Measurements from ENCODE around the gene RCOR3.
"Not testable (repeated sequence)": the region's sequence is repeated elsewhere in the genome, so short reads cannot be mapped to it uniquely, and the experiment has no call there.

DNA sequence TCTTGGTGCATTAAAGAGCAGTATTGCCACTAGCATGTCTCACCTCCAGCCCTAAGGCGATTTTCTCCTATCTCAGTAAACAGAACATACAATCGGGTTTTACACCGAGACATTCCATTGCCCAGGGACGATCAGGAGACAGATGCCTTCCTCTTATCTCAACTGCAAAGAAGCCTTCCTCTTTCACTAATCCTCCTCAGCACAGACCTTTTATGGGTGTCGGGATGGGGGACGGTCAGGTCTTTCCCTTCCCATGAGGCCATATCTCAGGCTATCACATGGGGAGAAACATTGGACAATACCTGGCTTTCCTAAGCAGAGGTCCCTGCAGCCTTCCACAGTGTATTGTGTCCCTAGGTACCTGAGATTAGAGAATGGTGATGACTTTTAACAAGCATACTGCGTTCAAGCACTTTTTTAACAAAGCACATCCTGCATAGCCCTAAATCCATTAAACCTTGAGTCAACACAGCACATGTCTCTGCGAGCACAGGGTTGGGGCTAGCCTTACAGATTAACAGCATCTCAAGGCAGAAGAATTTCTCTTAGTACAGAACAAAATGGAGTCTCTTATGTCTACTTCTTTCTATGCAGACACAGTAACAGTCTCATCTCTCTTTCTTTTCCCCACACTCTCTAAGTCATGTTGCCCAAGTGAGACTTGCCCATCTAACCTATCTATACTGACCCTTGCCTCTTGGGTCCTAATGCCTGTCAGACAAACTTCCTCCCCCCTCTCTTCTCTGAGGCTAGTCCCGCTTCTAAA is 36.5 kb upstream of the RCOR3 start:
- TF ChIP-seq EZH2 (IDR thresholded peaks at IDR 0.05; ENCODE audit: insufficient read depth, poor library complexity, severe bottlenecking); EZH2phosphoT487 (IDR thresholded peaks at IDR 0.05; ENCODE audit: insufficient read depth, low read depth): not testable (repeated sequence)
